ENCODE data around the gene MDK.

- TF ChIP-seq CTCF (IDR thresholded peaks at IDR 0.05; ENCODE audit: low read length) (no peak), EZH2 (IDR thresholded peaks at IDR 0.05; ENCODE audit: borderline replicate concordance, low read length) (no peak)
Observed at GRCh38 chr11:46383974-46384701, 2.7 kb downstream of the MDK start.
